Activated T-helper 1 cell treated with Interleukin-2 at 50 U/mL for 16 hours (primary cell): ENCODE data around the gene EXOSC10.

Experiments
- DNase-seq: peaks from one replicate; pipeline ENCODE4 v3.0.0-alpha.2; 2020; ENCODE audit warnings: low read depth

The EXOSC10 gene

GRCh38 chr1:11099310-11100148 is at the start of gene EXOSC10:
Gene EXOSC10 (minus strand): TSS chr1:11099869. CDS start chr1:11099831, 38 bp downstream.
- DNase-seq, result peak; percentile 93

GRCh38 chr1:11147197-11147770 is 47.6 kb upstream of the EXOSC10 start:
- DNase-seq, result no peak

- no peak for DNase-seq
These were observed 46.1 kb upstream of the EXOSC10 start for GRCh38 chr1:11145741-11146140.

GRCh38 chr1:11144570-11145256 is 45.0 kb upstream of the EXOSC10 start:
- DNase-seq, result no peak

- DNase-seq, result no peak
These were observed 44.2 kb upstream of the EXOSC10 start for GRCh38 chr1:11143907-11144306.

GRCh38 chr1:11143401-11143800 is 43.7 kb upstream of the EXOSC10 start:
- no peak for DNase-seq

- no peak for DNase-seq
These were observed 43.1 kb upstream of the EXOSC10 start for GRCh38 chr1:11142618-11143391.

GRCh38 chr1:11138952-11139351 is 39.3 kb upstream of the EXOSC10 start:
- no peak for DNase-seq

- no peak for DNase-seq
These were observed 38.4 kb upstream of the EXOSC10 start for GRCh38 chr1:11138029-11138428.

GRCh38 chr1:11134898-11135266 is 35.2 kb upstream of the EXOSC10 start:
- DNase-seq, result no peak

GRCh38 chr1:11134251-11134897 is 34.7 kb upstream of the EXOSC10 start:
- no peak for DNase-seq

GRCh38 chr1:11132563-11133293 is 33.1 kb upstream of the EXOSC10 start:
- DNase-seq, result no peak

- DNase-seq, result no peak
These were observed 32.1 kb upstream of the EXOSC10 start for GRCh38 chr1:11131816-11132215.

- DNase-seq, result no peak
These were observed 30.7 kb upstream of the EXOSC10 start for GRCh38 chr1:11130406-11130805.

GRCh38 chr1:11129649-11130390 is 30.2 kb upstream of the EXOSC10 start:
- DNase-seq, result no peak

- DNase-seq, result no peak
These were observed 26.9 kb upstream of the EXOSC10 start for GRCh38 chr1:11126569-11126968.

- no peak for DNase-seq
These were observed 26.3 kb upstream of the EXOSC10 start for GRCh38 chr1:11125931-11126330.

GRCh38 chr1:11124965-11125364 is 25.3 kb upstream of the EXOSC10 start:
- no peak for DNase-seq

- DNase-seq, result no peak
These were observed 16.6 kb upstream of the EXOSC10 start for GRCh38 chr1:11116318-11116717.

GRCh38 chr1:11114966-11115365 is 15.3 kb upstream of the EXOSC10 start:
- DNase-seq, result no peak
